ENCODE measurements around the gene DYSF.

Gene DYSF

GRCh38 chr2:71530211-71530610 lies 76.8 kb downstream of the DYSF start:
- no peak for DNase-seq (ENCODE audit: low read depth in 2 of 2)

- DNase-seq (ENCODE audit: low read depth in 2 of 2) = no peak
Observed at GRCh38 chr2:71530641-71531332, 77.4 kb downstream of the DYSF start.

DNA sequence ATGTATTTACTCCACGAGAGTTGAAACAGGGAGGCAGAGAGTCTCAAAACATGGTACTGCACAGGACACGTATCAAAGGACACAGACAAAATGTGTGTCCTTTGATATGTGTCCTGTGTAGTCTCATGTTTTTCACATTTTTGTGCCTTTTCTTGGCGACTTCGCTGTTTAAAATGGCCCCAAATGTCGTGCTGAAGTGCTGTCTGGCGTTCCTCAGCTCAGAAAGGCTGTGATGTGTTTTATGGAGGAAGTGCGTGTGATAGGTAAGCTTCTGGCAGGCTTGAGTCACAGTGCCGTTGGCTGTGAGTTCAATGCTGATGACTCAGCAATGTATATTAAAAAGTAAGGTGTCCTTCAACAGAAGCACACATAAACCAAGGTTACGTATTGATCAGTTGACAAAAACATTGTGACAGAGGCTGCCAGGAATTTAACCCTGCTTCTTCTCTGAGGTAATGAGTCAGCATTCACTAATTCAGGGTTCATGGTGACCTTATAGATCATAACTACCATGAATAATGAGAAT lies 78.2 kb downstream of the DYSF start:
- no peak for DNase-seq (ENCODE audit: low read depth in 2 of 2)

DNA sequence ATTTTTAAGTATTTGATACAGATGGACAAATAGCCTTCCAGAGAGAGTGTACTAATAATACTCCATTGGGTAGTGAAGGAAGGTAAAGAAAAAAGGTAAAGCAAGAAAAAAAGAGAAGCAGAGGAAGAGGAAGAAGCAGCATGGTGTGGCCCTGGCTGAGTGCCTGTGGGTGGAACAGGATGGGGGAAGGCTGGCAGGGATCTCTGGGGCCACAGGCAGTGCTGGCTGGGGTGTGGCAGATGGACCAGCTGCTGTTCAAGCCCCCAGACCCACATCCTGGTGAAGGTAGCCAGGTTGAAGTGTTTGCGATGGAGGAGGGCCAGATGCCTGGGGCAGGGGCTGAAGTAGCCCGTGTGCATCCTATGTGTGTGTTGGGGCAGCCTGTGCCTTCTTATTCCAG lies 79.0 kb downstream of the DYSF start:
- DNase-seq (ENCODE audit: low read depth in 2 of 2) = no peak

DNA sequence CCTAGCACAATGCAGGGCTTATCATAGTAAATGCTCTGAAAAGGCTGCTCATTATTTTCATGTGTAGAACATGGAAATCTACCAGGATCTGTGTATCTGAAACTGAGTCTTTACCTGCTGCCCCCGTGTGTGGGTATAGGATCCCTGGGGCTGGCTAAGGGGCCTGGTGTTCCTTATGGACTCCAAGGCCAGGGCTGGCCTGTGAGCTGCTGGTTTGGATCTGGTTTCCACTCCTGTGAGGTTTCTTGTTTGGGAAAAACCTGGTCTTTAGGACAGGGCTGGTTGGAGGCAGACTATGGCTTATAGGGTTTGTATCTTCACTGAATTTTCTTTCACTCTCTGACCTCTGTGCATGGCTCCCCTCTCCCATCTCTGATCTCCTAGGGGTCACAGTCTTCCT lies 80.8 kb downstream of the DYSF start:
- DNase-seq (ENCODE audit: low read depth in 2 of 2) = no peak

DNA sequence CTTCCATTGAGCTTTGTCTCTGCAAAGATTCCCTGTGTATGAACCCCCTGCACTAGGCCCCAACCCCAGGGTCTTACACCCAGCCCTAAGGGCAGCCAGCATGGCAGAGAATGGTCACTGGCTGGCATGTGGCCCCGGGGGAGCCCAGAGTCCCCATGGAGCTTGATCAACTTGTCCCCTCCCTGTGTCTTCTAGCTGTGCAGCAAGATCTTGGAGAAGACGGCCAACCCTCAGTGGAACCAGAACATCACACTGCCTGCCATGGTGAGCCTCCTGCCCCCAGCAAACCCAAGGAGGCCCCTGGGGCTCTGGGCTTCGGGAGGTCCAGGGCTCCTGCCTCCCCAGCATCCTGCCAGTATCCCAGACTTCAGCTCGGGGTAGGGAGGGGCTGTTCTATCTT lies 81.5 kb downstream of the DYSF start:
- no peak for DNase-seq (ENCODE audit: low read depth in 2 of 2)

GRCh38 chr2:71535526-71535925 lies 82.2 kb downstream of the DYSF start:
- DNase-seq (ENCODE audit: low read depth in 2 of 2) = no peak

GRCh38 chr2:71536226-71536671 lies 82.9 kb downstream of the DYSF start:
- no peak for DNase-seq (ENCODE audit: low read depth in 2 of 2)

DNA sequence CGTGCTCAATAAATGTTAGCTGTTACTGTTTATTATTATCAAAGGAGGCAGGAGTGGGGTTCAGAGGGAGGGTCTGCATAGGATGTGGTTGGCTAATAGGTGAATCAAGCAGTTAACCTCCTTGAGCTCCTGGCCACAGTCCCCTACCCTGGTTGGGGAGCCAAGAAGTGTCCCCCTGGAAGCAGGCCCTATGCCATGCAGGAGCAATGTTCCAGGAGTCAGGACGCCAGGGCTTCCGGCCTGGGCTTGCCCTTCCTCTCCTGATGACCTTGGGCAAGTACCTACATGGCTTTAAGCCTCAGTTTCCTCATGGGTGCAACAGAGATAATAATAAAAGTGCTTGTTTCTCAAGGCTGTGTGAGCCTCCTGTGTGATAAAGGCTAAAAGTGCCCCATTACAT lies 84.9 kb downstream of the DYSF start:
- DNase-seq (ENCODE audit: low read depth in 2 of 2) = no peak

DNA sequence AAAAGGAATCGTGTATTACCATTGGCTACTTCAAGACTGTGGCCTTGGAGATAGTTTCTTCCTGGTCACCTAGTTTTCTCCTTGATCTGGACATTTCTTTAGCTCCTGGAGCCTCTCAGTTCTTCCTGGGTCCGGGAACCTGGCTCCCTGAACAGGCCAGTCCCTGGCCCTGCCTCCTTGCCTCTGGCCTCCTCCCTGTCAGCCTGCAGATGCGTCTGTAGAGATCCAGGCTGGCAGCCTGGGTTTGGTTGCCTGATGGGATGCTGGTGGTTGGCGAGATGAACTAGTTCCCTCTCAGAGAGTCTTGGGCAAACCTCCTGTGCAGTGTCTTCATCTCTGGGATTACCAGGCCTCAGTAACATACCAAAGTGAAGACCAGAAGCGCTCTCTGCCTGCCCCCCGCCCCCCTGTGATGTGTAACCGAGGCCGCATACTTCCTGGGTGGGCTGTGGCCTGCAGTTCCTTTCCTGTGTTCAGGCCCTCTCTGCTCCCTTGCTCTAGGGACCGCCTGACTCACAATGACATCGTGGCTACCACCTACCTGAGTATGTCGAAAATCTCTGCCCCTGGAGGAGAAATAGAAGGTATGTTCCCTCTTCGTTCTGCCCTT lies 85.4 kb downstream of the DYSF start:
- no peak for DNase-seq (ENCODE audit: low read depth in 2 of 2)

DNA sequence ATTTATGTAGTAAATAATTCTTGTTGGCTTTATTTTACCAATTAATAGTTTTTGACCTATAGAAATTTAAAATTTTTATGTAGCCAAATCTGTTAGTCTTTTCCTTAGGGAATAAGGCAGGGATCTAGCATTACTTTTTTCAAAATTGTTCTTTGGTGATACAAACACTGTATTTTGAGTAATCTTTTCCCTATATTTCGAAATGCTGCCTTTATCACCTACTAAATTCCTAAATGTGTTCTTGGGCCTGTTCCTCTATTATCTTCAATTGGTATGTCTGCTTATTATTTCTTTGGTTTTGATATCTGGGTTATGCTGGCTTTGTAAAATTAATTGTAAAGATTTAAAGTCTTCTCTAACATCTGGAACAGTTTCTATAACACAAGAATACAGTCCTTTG lies 87.5 kb downstream of the DYSF start:
- no peak for DNase-seq (ENCODE audit: low read depth in 2 of 2)

DNA sequence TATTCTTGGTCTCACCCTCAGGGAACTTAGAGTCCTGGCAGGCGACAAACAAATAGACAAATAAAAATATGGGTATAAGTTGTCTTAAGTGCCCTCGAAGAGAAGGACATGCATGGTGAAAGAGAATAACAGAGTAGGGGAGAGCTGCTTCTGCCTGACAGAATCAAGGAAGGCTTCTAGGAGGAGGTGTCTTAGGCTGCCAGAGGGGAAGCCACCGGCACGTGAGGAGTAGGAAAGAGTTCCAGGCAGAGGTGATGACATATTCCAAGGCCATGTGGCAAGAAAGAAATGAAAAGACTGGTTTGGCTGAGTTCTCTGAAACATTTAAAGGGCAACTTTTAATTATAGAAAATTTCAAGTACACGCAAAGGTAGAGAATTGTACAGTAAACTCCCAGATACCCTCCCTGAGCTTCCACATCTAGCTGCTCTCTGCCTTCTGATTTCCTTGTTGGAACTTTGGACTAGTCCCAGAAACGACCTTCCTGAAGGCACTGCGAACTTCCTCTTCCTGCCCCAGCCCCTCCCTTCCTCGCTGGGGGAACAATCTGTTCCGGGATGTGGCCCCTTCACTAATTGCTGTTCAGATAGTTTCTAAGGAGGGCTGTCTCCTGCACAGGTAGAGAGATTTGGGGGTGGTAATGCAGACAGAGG lies 91.7 kb downstream of the DYSF start:
- no peak for DNase-seq (ENCODE audit: low read depth in 2 of 2)

GRCh38 chr2:71545572-71546274 lies 92.4 kb downstream of the DYSF start:
- DNase-seq (ENCODE audit: low read depth in 2 of 2) = no peak

GRCh38 chr2:71546275-71546638 lies 92.9 kb downstream of the DYSF start:
- DNase-seq (ENCODE audit: low read depth in 2 of 2) = no peak

- DNase-seq (ENCODE audit: low read depth in 2 of 2) = no peak
Observed at GRCh38 chr2:71546777-71547281, 93.5 kb downstream of the DYSF start.

DNA sequence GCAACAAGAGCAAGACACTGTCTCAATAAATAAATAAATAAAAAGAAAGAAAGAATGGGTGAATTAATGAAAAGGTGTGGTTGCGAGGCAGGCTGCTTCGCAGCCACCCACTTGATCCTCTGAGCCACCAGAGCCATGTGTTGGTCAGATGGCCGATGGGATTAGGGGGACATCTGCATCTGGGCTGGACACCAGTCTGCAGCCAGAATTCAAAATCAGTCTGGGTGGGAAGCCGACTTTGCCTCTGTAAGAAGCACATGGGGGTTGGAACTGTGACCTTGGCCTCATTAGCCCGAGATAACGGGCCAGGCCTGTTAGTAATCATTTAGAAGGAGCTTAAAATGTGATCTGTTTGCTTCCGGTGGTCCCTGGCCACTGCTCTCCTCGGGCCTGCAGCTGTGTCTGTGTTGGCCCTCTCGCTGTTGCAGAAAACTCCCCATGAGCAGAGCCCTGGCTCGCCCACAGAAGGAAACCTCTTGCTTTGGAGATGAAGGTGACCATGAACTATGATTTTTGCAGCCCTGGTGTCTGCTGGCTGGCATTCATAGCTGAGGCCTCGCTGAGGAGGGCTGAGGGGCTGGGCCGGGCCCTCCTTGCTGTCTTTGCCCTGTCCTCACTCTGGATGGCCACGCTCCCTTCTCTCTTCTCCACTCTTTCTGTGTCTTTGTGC lies 94.4 kb downstream of the DYSF start:
- no peak for DNase-seq (ENCODE audit: low read depth in 2 of 2)

GRCh38 chr2:71548646-71549425 lies 95.5 kb downstream of the DYSF start:
- DNase-seq (ENCODE audit: low read depth in 2 of 2) = peak; percentile 11 to 25

DNA sequence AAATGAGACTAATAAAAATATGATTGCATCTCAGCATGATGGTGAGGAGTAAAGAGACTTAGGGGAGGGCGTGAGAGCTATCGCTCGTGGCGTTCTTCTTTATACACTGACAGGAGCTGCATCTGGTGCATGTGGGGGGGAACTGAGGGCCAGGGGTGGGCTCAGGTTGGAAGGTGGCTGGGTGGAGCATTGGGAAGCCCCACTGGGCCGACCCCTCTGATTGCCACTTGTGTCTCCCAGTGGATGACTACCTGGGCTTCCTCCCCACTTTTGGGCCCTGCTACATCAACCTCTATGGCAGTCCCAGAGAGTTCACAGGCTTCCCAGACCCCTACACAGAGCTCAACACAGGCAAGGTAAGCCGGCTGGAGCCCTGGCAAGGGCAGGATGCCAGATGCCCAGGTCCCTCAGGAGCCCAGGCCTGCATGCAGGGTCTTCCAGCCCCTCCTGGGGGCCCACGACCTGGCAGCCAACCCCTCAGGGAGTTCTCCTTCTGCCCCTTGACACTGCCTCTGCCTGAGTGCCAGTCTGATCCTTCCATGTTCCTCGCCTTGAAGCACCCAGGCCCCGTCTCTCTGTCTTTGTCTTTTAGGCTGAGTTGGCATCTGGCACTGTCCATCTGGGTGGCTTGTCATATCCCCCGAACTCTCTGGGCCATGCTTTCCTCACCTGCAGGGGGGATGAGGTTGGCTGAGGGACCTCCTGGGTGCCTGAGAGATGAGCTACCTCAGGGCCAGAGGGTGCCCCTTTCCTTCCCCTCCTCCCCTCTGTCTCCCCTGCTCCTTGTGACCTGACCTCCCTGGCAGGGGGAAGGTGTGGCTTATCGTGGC lies 97.7 kb downstream of the DYSF start:
- DNase-seq (ENCODE audit: low read depth in 2 of 2) = no peak

DNA sequence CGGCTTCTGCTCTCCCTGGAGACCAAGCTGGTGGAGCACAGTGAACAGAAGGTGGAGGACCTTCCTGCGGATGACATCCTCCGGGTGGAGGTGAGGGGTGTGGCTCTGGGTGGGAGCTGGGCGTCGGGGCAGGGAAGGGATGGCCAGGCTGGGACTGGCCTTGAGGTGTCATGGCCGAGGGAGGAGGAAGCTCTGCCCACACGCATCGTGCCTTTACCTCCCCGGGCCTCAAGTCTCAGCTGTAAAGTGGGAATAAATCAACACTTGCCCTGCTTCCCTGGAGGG lies 98.2 kb downstream of the DYSF start:
- DNase-seq (ENCODE audit: low read depth in 2 of 2) = no peak

DNA sequence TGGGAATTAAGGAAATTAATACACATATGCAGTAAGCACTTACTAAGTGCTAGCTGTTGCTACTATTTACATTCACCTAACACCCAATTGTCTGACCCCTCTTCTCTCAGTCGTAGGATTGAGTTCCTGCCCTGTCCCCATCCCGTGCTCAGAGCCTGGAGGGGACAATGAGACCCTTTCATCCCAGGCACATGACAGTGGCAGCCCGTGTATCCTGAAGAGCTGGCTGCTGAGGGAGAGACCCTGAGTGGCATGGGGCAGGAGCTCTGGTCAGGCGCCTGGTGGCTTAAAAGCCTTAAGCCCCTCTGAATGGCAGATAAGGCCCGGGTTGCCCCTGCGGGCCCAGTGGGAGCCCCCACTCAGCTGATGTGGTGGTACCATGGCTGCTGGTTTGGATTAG lies 99.0 kb downstream of the DYSF start:
- no peak for DNase-seq (ENCODE audit: low read depth in 2 of 2)
